Activated CD8-positive, alpha-beta T cell treated with anti-CD3 and anti-CD28 coated beads for 36 hours (primary cell): ENCODE data around the gene TDRKH. TPM values are rescaled to one million over a fixed set of nuclear protein-coding genes. Genes with fewer than 3 reads are reported as not detected.

Source experiments
- ATAC-seq: fragments of 200-7000 bp; cut with Tn5 transposase; one replicate; pipeline ENCODE4 v1.10.0; 2021; ENCODE audit warnings: mild to moderate bottlenecking, moderate library complexity
- CTCF ChIA-PET: fragments of 350-600 bp; sonication (Branson Sonifier 250); formaldehyde crosslinking; loops from one replicate; lab custom pipeline; 2021; ENCODE audit warnings: antibody characterized with exemption; lab: Charles Lee
- POLR2A ChIA-PET: fragments of 350-600 bp; sonication (Branson Sonifier 250); formaldehyde crosslinking; loops from one replicate; lab custom pipeline; 2021; ENCODE audit warnings: antibody characterized with exemption; lab: Charles Lee
- DNase-seq: peaks from one replicate; pipeline ENCODE4 v3.0.0-alpha.2; 2020
- H3K27ac Mint-ChIP-seq: one replicate; pipeline ENCODE4 v1.8.0; 2021; ENCODE audit warnings: mild to moderate bottlenecking, mixed read lengths
- H3K27me3 Mint-ChIP-seq: one replicate; pipeline ENCODE4 v1.8.0; 2021; ENCODE audit warnings: mixed read lengths
- H3K36me3 Mint-ChIP-seq: one replicate; pipeline ENCODE4 v1.8.0; 2021; ENCODE audit warnings: low read depth, mixed read lengths
- H3K4me1 Mint-ChIP-seq: one replicate; pipeline ENCODE4 v1.8.0; 2021; ENCODE audit warnings: low read depth, mixed read lengths
- H3K4me3 Mint-ChIP-seq: one replicate; pipeline ENCODE4 v1.8.0; 2021; ENCODE audit warnings: mild to moderate bottlenecking, moderate library complexity, mixed read lengths
- H3K9me3 Mint-ChIP-seq: one replicate; pipeline ENCODE4 v1.8.0; 2021; ENCODE audit warnings: mixed read lengths
- intact Hi-C: fragments of 100-400 bp; cut with micrococcal nuclease; formaldehyde crosslinking; loops from one replicate; pipeline ENCODE4 v1.10.0; 2022
- total RNA-seq, 2 experiments: library from RNA; stranded (reverse); gene quantifications; one replicate each; pipeline ENCODE4 v1.2.3, GENCODE V29; 2021
- TF ChIP-seq, protein P1 (sequence below): fragments of 200-600 bp; IDR thresholded peaks from one replicate; pipeline ENCODE4 v1.8.0; 2022; ENCODE audit warnings: antibody characterized with exemption, mild to moderate bottlenecking

The TDRKH gene
- total RNA-seq, 2 experiments from 2014 or later = 9.7 to 10.5 TPM

DNA sequence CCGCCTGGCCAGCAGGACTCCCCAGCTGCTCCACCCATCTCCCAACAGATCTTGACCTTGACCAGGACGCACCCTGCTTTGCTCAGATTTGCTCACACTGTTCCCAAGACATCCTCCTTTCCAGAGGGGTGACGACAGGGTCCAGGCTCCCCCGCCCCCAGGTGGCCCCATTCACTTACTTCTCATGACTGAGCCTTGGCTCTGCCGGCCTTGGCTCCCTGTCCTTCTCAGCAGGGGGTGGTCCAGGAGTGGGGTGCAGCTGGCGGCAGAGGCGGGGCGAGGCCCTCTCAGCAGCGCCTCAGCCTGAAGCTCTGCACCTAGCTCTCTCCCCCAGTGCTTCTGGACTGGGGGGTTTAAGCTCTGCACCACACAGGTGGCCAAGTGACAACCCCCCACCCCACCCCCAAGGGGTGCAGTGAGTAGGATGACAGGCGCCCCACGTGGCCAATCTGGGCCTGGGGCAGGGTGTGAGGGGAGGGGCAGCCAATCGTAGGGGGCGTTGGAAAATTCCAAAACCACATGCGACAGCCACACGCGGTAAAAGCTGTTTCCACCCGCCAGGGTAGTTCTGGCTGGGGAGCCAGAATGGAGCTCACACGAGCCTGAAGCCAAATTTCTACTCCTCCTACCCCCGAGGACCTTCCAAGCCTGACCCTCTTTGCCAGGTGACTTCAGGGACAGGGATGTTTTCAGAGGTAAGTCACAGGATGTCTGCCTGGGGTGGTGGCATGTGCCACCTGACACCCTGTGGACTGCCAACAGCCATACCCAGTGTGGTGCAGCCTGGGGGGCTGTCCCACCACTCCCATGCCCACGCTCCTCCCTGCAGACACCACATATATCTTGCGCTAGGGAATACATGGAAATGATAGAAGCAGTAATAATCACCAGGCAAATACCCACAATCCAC is 35.7 kb upstream of the TDRKH start:
- DNase-seq (peak; percentile 54), ATAC-seq (no peak)
- no peaks in the 10 kb centered on the region for H3K27me3 Mint-ChIP-seq
- POLR2A ChIA-PET = interaction anchor here (1.1 to 1.6 kb wide), 2 partner anchors 10 to 18 kb away, joined by 3 to 4 read pairs; no protein-coding TSS in a partner anchor
- H3K4me3 Mint-ChIP-seq = peak overlapping the region; percentile 63
- H3K4me1 Mint-ChIP-seq = peaks cover 61% of the 10 kb centered on the region
- peak overlapping the region; percentile 56 for H3K27ac Mint-ChIP-seq
- TF ChIP-seq, protein P1, sequence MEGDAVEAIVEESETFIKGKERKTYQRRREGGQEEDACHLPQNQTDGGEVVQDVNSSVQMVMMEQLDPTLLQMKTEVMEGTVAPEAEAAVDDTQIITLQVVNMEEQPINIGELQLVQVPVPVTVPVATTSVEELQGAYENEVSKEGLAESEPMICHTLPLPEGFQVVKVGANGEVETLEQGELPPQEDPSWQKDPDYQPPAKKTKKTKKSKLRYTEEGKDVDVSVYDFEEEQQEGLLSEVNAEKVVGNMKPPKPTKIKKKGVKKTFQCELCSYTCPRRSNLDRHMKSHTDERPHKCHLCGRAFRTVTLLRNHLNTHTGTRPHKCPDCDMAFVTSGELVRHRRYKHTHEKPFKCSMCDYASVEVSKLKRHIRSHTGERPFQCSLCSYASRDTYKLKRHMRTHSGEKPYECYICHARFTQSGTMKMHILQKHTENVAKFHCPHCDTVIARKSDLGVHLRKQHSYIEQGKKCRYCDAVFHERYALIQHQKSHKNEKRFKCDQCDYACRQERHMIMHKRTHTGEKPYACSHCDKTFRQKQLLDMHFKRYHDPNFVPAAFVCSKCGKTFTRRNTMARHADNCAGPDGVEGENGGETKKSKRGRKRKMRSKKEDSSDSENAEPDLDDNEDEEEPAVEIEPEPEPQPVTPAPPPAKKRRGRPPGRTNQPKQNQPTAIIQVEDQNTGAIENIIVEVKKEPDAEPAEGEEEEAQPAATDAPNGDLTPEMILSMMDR = no peak
- H3K36me3 Mint-ChIP-seq = no peaks in the 10 kb centered on the region
- CTCF ChIA-PET = interaction anchor here (0.6 to 3.2 kb wide), 3 partner anchors 9 to 214 kb away, joined by 3 to 14 read pairs (median 3); no protein-coding TSS in a partner anchor
- no peaks in the 10 kb centered on the region for H3K9me3 Mint-ChIP-seq
- intact Hi-C loops = loop anchor here (5.0 kb wide), 1 partner anchor 34 kb away; the partner anchor contains the start of gene TDRKH

DNA sequence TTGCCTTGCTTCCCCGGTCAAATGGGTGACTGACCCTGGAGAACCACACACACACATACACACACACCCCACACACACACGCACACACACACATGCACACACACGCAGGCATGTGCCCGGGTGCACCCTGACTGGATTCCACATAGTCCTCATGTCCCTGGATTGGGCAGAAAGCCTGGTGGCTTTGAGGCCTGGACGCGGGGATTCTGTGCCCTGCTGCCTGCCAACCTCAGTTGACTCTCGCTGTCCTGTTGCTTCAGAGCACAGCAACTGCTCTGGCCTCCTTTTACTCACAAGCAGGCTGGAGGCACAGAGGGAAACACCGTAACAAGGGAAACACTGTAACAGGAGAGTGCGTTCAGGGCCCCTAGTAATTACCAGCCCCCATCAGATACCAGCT is 34.9 kb upstream of the TDRKH start:
- Mint-ChIP-seq H3K4me3 (peak overlapping the region; percentile 63), H3K9me3 (no peaks in the 10 kb centered on the region), H3K36me3 (no peaks in the 10 kb centered on the region), H3K4me1 (peaks cover 62% of the 10 kb centered on the region), H3K27me3 (no peaks in the 10 kb centered on the region), H3K27ac (peak overlapping the region; percentile 4)
- CTCF ChIA-PET = interaction anchor here (4.5 kb wide), 1 partner anchor 11 kb away, joined by 29 read pairs; no protein-coding TSS in a partner anchor
- POLR2A ChIA-PET = interaction anchor here (1.1 kb wide), 1 partner anchor 17 kb away, joined by 4 read pairs; no protein-coding TSS in a partner anchor
- ATAC-seq (no peak), DNase-seq (no peak)
- intact Hi-C loops = loop anchor here (5.0 kb wide), 1 partner anchor 33 kb away; the partner anchor contains the start of gene TDRKH
- TF ChIP-seq, protein P1 = no peak

DNA sequence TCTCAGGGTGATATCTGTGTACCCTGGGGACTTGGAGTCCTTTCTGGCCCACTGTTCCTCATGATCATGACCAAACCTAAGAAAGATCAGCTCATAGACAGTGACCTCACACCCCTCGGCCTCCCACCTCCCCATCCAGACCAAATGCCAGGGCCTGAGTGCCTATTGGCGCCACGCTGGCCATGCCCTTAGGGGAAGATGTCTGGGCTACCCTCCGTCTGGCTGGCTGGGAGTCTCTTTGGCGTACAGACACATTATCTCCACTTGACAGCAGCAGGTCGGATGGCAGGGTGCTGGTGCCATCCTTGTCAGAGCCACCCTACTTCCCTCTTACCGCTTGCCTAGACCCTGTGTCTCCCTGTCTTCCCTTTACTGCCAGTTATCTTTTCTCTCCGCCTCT is 32.9 kb upstream of the TDRKH start:
- ATAC-seq = no peak
- no peak for DNase-seq
- Mint-ChIP-seq H3K27ac (peak overlapping the region; percentile 65), H3K9me3 (no peaks in the 10 kb centered on the region), H3K36me3 (no peaks in the 10 kb centered on the region), H3K4me1 (peaks cover 48% of the 10 kb centered on the region), H3K4me3 (peak overlapping the region; percentile 37), H3K27me3 (no peaks in the 10 kb centered on the region)
- TF ChIP-seq, protein P1 = no peak
- intact Hi-C loops = no loop called here
- POLR2A ChIA-PET = interaction anchor here (1.8 to 2.2 kb wide), 2 partner anchors 16 to 60 kb away, joined by 8 to 9 read pairs; partner anchors contain the start of genes C2CD4D and MRPL9
- CTCF ChIA-PET = interaction anchor here (1.0 to 4.5 kb wide), 4 partner anchors 11 to 65 kb away, joined by 3 to 29 read pairs (median 4); no protein-coding TSS in a partner anchor

DNA sequence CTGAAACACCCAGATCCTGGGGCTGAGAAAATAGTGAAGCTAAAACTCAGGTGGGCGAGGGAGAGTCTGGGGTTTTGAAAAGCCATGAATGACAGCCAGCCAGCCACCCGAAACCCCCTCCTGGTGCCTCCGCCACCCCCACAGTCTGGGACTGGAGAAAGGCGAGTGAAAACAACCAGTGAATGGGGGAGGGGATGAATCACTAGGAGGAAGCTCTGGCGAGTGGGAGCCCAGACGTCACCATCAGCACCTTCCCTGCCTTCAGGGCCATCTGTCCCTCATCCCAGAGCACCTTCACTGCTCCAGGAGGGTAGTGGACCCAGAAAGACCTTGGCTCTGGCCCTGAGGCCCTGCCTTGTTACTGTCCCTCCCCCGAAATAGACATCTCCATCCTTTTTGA is 32.1 kb upstream of the TDRKH start:
- H3K27me3 Mint-ChIP-seq = no peaks in the 10 kb centered on the region
- no peaks in the 10 kb centered on the region for H3K9me3 Mint-ChIP-seq
- H3K4me3 Mint-ChIP-seq = peak overlapping the region; percentile 13
- H3K4me1 Mint-ChIP-seq = peaks cover 46% of the 10 kb centered on the region
- CTCF ChIA-PET = interaction anchor here (1.0 to 4.5 kb wide), 3 partner anchors 14 to 88 kb away, joined by 3 to 29 read pairs (median 4); no protein-coding TSS in a partner anchor
- peak; percentile 60 for ATAC-seq
- H3K27ac Mint-ChIP-seq = peak overlapping the region; percentile 25
- no peaks in the 10 kb centered on the region for H3K36me3 Mint-ChIP-seq
- intact Hi-C loops = no loop called here
- peak; percentile 78 for DNase-seq
- POLR2A ChIA-PET = interaction anchor here (1.1 to 2.2 kb wide), 4 partner anchors 11 to 61 kb away, joined by 3 to 9 read pairs (median 6); partner anchors contain the start of genes C2CD4D and MRPL9
- TF ChIP-seq, protein P1 = no peak
